HG03354 (cell line): ENCODE data around the gene TRIM45.

Experiments used
- ATAC-seq: cut with Tn5 transposase; IDR thresholded peaks from one replicate; pipeline ENCODE4 v1.9.1; 2021; ENCODE audit warnings: mild to moderate bottlenecking; ENCODE audit not compliant: unreplicated experiment, poor library complexity, severe bottlenecking

TRIM45 gene

GRCh38 chr1:117067533-117068370 is 53.8 kb downstream of the TRIM45 start:
- ATAC-seq: peak; percentile 78

DNA sequence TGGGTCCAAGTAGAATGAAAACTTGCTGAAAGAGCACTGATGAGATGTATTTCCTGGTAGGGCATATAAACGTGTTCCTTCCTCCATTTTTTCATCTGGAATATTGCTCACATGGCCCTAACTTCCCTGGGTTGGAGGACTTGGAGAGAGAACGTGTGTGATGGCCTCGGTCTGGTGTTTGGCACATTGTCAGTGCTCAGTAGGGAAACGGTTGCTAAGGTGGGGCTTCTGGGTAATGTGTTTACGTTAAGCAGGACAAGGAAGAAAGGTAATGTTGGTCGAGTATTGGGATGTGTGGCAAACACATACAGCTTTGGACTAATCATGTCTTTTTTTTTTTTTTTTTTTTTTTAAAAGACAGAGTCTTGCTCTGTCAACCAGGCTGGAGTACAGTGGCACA is 55.2 kb downstream of the TRIM45 start:
- ATAC-seq: no peak

DNA sequence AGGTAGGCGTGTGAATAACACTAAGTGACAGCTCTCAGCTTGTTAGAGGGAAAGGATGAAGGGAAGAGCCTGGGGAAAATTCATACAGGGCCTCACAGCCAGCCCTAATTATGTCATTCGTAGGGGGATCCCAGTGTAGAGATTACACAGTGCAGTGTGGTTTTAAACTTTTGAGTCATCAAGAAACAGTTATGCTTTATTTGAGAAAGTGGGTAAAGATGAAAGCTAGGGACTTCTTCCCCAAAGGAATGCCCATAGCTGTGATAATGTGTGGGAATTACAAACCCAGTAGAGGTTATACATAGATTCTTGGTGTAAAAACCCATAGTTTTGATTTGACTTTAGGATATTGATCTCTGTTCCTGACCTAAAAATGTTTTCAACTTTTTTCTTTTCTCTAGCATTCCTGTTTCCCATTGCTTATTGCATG is 59.5 kb downstream of the TRIM45 start:
- peak; percentile 19 for ATAC-seq
